NCI-H82 treated with DMSO at 0.1 percent for 48 hours (cell line): ENCODE measurements around the gene GAS5.
A peak's percentile ranks its signal among the peaks of the same experiment; 100 is the strongest.
"Not testable (repeated sequence)": the region's sequence is repeated elsewhere in the genome, so short reads cannot be mapped to it uniquely, and the experiment has no call there.

ENCODE experiments used
- DNase-seq: peaks from one replicate; lab custom pipeline; 2025; ENCODE audit not compliant: unreplicated experiment; lab: John Stamatoyannopoulos, UW

The GAS5 gene

DNA sequence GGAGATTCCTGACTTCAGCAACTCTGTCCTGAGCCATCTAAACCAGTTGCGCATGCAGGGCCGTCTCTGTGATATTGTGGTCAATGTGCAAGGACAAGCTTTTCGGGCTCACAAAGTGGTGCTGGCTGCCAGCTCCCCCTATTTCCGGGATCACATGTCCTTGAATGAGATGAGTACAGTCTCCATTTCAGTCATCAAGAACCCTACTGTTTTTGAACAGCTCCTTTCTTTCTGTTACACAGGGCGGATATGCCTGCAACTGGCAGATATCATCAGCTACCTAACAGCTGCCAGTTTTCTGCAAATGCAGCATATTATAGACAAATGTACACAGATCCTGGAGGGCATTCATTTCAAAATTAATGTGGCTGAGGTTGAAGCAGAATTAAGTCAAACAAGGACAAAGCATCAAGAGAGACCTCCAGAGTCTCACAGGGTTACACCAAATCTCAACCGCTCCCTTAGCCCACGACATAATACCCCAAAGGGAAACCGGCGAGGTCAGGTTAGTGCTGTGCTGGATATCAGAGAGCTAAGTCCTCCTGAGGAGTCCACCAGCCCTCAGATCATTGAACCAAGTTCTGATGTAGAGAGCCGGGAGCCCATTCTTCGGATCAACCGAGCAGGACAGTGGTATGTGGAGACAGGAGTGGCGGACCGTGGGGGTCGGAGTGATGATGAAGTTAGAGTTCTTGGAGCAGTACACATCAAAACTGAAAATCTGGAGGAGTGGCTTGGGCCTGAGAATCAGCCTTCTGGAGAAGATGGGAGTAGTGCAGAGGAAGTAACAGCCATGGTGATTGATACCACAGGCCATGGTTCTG, 2.7 kb upstream of the GAS5 start:
- no peak for DNase-seq

DNA sequence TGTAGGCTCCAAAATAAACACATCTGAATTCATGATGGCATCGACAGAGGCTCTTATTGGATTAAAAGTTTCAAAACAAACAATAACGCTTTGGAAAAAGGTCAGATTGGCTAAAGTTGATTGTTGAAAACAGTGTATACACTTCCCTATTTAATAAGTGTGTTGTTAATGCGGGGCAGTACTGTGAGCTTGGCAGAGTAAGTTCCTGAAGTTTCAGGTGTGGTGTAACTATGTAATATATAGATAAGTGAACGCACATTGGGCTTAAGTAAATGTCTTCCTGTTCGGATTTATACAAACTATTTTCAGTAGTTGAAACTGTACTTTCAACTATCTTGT, 1.2 kb upstream of the GAS5 start:
- DNase-seq, result no peak

DNA sequence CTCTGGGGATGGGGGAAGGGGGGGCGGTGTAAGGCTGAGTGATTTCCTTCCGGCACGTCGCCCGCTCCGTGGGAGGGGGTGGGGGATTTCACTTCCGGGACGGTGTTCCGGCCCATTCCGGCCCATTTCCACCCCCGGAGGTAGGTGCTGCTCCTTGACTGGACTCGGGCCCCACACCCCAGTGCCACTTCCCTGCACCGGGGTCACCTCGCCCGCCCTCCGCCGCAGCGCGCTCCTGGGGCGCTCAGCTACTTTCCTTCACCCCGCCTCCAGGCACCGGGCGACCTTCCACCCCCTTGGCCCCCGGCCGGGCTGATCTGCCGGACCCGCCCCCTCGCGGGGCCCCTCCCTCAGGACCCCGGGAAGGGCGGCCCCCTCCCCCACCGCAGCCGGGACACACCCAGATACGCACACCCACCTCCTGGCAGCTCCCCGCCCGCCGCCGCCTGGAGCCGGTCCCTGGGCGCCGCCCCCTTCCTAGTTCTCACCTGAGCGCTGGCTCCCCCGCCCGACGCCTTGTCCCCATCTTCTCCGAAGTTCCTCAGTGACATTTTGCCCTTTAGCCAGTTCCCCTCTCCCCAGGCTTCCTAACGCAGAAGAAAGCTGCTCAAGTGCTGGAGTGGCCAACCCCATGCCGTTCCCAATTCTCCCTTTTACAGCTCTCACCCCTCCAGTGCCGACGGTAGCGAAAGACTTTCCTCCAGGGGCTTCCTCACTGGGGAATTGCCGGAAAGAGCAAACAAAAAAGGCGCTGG, 654 bp upstream of the GAS5 start, which contains the start of gene ZBTB37:
TSS of gene ZBTB37 (plus strand) at position 115 of the 755 bp plus-strand sequence. CDS start 1,846 bp downstream, outside the sequence.
- DNase-seq, result peak; percentile 88

DNA sequence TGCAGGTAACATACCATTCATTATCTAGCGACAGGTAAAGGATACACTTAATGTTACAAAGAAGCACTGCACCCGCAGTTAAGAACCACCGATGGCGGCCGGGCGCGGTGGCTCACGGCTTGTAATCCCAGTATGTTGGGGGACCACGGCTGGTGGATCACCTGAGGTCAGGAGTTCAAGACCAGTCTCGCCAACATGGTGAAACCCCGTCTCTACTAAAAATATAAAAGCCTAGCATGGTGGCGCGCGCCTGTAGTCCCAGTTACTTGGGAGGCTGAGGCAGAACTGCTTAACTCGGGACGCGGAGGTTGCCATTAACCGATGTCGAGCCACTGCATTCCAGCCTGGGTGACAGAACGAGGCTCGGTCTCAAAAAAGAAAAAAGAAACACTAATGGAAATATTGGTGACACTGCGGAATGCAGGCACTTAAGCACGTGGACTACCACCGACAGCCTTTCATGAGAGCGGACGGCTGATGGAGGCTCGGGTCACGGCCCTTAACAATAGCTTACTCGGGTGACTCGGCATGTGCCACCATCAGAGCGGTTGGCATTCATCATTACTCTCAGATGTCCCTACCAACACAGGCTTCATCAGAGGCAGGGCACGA, 542 bp downstream of the GAS5 start:
- DNase-seq, result no peak

DNA sequence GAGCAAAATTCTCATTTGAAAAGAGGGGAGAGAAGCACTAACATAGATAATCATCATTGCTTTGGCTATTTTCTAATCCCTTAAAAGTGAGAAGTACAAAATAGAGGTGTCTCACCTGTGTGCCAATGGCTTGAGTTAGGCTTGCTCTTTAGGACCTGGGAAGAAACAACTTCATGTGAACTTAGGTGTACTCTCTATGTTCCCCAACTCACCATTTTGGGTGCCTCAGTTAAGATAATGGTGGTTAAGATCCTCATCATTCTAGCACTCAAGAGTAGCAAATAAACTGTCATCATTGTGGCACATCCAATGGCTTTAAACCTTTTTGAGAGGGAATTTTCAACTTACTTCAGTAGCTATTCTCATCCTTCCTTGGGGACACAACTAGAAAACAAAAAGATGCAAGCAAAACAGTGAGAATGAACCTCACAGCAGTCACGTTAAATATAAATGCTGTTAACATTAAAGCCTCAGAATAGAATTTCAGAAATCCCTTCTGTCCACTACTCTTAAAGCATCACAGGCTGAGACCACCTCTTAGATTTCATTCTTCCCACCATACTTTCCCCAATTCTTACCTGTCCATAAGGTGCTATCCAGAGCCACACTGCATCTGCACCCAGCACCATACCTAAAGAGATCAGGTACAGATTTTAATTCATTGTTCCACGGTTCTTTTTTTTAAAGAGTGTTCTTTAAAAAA, 1.2 kb downstream of the GAS5 start:
- no peak for DNase-seq

DNA sequence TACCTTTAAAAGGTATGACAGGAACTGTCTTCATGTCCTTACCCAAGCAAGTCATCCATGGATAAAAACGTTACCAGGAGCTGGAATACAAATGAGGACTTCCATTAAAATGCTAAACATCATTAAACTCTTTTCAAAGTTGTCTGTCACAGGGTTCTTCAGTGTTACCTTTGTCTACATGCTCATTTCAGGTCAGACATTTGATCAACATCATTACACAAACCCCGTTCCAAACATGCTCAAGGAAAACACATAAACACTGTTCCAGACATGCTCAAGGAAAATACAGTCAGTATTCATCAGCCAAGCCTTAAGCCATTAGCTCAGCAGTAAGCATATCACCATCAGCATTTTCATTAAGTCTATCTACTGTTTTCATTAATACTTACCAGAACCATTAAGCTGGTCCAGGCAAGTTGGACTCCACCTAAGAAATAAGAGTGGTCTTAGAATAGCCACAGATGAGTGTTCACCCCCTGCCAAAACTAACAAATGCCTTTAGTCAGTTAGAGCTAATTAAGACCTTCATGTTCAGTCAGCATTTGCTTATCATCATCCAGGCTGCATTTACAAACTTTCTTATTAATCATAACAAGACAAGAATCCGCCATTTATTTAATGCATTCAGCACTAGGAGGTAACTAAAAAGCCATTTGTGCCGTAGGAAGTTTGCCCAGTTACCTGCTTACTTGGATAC, 2.2 kb downstream of the GAS5 start:
- DNase-seq, result no peak

DNA sequence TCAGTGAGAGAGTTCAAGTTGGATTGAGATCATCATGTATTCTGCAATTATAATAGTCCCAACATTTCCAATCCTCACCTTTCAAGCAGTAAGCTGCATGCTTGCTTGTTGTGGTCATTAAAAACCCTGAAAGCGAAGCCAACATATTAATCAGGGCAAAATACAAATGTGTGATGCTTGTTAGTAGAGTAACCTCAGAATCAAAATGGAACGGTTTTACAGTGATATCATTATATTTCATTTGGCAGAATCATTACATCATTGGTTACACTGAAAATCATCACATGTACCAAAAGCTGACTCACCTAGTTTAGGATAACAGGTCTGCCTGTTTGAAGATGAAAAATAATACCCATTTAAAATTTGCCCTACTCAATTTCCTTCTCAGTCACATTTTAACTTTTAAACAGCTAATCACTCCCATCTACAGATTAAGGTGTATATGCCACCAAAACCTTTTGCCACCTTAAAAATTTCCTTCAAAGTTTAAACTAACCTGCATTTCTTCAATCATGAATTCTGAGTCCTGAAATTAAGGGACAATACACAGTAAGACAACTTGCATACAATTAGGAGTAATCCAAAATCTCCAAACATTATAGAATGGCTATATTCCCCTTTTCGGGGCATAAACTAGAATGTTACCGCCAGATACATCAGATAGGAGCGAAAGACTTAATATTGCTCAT, 3.5 kb downstream of the GAS5 start:
- DNase-seq, result no peak

DNA sequence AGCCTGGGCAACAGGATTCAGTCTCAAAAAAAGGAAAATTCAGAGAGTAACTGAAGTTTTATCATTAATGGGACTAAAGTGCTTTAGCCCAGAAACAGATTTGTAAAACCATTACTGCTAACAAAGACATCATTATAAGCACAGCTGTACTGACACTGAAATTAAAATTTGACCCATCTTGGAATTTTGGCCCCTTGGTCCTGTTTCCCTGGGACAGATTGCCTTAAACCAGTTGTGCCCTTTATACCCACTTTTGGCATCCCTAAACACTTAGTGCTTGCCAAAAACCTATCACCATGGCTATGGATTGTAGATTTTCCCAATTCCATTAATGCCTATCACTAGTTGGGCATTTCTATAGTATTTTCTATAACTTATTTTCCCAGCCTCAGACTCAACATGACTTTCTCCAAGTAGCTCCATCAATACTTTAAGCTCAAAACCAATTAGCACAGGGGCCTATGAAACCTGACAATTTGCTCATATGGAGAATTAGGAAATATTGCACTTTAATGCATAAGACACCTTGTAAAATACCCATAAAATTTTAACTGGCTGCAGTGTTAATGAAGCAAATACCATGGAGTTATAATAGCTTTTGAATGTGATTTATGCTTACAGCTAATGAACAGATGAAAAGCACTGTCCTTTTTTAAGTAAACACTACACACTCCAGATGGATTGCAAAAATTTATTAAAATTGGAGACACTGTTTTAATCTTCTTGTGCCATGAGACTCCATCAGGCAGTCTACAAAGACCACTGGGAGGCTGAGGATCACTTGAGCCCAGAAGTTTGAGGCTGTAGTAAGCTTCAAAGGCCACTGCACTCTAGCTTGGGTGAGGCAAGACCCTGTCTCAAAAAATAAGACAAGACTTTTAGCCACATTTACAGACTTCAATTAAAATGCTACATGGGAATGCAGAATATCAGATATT, 4.3 kb downstream of the GAS5 start:
- DNase-seq, result no peak

DNA sequence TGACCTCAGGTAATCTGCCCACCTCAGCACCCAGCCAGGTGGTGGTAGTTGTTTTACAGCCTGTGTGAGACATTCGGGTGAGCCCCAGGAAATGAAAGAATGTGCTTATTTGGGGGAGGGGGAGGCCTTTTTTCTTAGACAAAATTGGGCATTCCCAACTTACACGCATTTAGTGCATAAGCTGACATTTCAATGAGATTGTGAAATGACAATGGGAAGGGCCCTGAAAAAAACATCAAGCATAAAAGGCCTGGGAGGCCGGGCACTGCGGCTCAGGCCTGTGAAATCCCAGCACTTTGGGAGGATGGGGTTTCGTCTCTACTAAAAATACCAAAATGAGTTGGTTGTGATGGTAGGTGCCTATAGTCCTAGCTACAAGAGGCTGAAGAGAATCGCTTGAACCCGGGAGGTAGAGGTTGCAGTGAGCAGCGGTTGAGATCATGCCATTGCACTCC, 5.0 kb downstream of the GAS5 start:
- no peak for DNase-seq

DNA sequence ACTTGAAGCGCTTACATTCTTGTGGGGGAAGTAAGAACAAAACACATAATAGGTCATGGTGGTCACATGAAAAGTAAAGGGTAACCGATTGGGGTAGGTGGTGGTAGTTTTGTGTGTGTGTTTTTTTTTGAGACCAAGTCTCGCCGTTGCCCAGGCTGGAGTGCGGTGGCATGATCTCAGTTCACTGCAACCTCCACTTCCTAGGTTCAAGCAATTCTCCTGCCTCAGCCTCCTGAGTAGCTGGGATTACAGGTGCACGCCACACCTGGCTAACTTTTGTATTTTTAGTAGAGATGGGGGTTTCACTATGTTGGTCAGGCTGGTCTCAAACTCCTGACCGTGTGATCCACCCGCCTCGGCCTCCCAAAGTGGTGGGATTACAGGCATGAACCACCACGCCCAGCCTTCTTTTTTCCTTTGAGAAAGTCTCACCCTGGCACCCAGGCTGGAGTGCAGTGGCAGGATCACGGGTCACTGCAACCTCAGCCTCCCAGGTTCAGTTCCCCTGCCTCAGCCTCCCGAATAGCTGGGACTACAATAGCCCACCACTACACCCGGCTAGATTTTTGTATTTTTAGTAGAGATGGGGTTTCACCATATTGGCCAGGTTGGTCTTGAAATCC, 5.5 kb downstream of the GAS5 start:
- not testable (repeated sequence) for DNase-seq

DNA sequence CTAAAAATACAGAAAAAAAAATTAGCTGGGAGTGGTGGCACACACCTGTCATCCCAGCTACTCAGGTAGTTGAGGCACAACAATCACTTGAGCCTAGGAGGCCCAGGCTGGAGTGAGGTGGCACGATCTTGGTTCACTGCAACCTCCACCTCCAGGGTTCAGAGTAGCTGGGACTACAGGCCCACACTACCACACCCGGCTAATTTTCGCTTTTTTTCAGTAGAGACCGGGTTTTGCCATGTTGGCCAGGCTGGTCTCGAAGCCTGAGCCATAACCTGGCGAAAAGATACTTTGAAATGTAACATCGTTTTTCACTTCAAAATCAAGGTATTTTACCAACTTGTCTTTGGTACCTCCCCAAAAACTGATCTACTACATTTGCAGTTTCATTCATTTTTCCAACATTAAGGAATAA, 6.1 kb downstream of the GAS5 start:
- no peak for DNase-seq

DNA sequence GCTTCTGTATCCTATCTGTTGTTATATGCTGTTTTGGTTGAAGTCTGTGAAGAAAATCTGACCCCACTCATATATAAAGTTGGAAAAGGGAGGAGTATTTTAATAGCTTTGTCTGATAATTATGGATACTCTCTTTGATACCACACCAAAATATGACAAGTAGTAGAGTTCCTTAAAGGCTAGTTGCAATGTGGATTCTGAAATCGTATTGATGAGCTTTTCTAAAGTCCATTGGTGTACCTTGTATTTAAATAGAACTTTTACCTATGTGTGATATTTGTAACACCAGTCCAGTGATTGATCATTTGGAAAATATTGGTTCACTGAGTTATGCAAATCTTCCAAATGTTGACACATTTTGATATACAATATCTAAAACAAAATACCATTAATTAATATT, 7.7 kb downstream of the GAS5 start:
- DNase-seq, result no peak

DNA sequence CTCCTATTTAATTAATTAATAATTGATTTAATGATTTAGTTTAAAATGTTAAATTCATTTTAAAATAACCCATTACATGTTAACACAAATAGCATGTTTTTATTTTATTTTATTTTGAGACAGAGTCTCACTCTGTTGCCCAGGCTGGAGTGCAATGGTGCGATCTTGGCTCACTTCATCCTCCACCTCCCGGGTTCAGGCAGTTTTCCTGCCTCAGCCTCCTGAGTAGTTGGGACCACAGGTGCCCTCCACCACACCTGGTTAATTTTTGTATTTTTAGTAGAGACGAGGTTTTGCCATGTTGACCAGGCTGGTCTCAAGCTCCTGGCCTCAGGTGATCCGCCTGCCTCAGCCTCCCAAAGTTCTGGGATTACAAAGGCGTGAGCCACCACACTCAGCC, 8.2 kb downstream of the GAS5 start:
- not testable (repeated sequence) for DNase-seq

DNA sequence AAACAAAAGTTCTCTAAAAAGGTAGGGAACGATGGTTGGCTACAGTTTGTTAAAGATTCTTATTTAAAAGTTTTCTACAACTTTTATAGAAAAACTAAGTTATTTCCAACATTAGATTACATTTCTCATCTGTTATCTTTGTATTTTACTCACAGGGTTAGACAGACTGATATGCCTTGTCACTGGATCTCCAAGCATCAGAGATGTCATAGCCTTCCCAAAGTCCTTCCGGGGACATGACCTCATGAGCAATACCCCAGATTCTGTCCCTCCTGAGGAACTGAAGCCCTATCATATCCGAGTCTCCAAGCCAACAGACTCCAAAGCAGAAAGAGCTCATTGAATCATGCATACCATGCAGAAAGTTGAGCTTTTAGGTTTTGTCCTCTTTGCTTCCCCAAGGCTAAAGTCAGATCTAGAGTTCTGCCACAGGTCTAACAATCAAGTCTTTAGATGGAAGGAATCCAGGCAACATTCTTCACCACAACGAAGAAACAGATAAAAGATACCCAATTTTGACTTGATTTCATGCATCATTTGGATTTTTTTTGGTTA, 10.3 kb downstream of the GAS5 start:
- no peak for DNase-seq

DNA sequence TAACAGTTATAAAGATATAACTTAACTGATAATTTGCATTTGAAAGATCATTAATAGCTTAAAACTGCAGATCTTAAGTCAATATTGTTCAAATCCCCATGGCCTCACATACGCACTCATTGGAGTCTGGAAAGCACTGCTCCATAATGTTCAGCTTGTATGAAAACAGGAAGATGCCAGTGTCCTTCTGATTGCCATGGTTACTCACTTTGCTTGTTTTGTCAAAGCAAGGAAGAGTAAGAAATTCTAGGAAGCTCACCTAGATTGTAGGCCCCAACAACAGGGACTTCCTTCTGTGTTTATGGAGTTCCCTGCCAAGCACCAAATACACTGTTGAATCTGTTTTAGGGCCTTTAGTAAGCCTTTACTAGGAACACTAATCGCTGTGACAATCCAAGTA, 10.9 kb downstream of the GAS5 start:
- no peak for DNase-seq

DNA sequence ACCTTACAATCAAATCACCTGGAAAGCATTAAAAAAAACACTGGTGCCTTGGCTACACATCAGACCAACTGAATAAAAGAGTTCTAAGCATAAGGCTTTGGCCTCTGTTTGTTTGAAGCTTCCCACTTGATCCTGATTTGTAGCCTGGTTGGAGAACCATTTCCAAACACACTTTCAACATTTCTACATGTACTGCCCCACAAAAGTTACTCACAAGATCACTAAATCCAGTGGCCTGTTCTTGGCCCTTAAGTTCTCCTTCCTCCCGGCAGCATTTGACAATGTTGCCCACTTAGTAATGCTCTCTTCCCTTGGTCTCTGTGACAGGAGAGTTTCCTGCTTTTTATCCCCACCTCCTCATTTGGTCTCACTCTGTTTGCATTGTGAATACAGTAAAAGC, 11.8 kb downstream of the GAS5 start:
- no peak for DNase-seq

DNA sequence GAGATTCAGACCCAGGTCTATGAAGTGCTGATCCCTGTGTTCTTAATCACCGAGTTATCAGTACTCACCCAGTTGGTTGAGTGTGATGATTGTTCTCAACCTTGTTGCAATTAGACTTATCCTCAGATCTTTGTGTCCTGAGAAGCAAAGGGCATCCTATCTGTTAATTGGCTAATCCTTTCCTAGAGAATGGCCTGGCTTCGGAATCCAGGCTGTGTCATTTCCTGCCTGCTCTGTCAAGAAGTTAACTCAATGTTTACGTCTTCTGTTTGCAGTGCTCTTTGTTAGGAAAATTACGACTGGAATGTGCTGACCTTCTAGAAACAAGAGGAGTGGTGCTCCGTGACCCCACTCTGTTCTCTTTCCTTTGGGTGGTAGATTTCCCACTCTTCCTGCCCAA, 14.7 kb downstream of the GAS5 start:
- DNase-seq, result no peak

DNA sequence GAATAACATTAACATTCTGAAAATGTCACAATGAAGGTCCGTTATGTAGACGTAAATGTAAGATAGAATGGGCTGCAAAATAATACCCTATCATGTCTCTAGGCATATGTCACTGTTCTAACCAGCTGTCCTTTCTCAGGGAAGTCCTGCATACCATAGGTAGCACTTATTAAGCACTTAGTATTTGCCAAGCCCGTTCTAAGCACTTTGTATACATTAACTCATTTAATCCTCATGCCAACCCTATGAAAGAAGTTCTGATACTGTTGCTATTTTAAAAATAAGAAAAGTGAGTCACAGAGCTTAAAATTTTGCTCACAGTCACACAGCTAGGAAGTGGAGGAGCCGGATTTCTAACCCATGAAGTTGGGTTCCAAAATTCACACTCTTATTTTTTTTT, 15.7 kb downstream of the GAS5 start:
- DNase-seq, result no peak
